Stimulated activated CD4-positive, alpha-beta T cell treated with anti-CD3 and anti-CD28 coated beads, Interleukin-4, amount 100 ng/mL, for 48 hours (primary cell): ENCODE results near the gene YIF1B.
A peak's percentile ranks its signal among the peaks of the same experiment; 100 is the strongest.
"Not testable (repeated sequence)": the region's sequence is repeated elsewhere in the genome, so short reads cannot be mapped to it uniquely, and the experiment has no call there.

Experiments used
- DNase-seq, 2 donors: peaks; one replicate each; pipeline ENCODE4 v3.0.0-alpha.2; 2020; ENCODE audit warnings: low read depth in 2 of 2

YIF1B gene

DNA sequence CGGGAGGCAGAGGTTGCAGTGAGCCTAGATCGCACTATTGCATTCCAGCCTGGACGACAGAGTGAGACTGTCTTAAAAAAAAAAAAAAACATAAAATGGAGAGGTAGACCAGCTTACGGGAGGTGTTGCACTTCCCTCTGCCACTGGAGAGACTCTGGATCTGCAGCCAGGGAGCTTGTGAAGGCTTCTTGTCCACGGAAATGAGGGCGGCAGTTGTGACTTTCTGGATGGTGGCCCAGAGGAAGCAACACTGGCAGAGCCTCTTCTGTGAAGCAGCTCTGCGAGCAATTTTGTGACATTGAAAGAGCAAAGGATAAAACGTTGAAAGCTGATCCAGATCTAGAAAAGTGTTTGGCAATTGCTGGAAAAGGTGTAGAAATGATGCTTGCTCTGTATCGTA lies 41.0 kb downstream of the YIF1B start:
- no peak for DNase-seq

GRCh38 chr19:38273499-38273898 lies 42.2 kb downstream of the YIF1B start:
- DNase-seq: no peak

DNA sequence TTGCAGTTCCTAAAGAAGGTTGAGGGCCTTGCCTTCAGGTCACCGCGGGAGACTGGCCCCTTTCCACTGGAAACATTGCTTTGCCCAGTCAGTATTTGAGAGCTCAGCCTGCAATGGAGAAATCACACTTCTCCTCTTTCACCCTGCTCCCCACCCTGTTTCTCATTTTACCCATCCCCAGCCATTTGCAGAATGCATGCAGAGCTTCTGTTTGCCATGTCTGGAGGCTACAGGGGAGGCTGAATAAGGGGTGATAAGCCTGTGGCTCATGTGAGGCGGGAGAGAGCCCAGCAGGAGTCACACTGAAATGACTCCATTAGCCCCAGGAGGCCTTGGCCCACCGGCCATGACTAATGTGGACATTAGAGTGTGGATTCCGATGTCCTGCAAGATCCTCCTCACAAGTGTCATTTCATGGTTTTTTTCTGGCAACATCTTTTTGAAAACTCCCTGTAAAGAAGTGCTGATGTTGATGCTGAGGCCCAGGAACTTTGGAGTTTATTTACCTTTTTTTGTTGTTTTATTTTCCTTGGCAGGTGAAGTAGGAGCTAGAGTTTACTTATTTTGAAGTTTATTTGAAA lies 45.1 kb downstream of the YIF1B start:
- DNase-seq: no peak

GRCh38 chr19:38268539-38268938 lies 47.2 kb downstream of the YIF1B start:
- no peak for DNase-seq

- no peak for DNase-seq
These were observed 47.8 kb downstream of the YIF1B start for GRCh38 chr19:38267761-38268483.

DNA sequence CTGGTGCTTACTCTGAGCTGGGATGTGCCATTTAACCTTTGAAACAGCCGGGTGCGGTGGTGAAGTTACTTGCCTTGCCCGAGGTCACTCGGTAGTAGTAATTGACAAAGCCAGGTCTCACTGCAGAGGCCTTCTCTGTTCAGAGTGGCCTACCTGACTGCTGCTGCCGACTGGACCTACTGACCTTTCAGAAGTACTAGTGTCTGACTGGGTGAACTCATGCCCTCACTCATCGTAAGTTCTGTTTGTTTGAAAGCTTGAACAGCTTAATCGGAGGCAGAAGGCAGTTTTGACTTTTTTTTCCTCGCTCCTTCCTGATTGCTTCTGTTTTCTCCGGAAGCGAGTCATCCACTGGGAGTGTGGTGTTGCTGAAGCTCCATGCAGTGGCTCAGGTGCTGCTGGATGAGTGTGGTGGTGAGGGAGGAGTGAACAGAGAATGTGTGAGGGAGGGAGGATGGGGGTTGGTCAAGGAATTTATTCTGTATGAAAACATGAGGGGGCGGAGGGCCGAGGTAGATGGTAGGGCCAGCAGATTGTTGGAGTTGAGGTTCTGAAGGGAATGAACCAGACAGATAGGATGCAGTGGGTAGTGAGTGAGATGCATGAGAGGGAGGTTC lies 48.7 kb downstream of the YIF1B start:
- no peak for DNase-seq

- DNase-seq: no peak
These were observed 49.8 kb downstream of the YIF1B start for GRCh38 chr19:38265921-38266429.

DNA sequence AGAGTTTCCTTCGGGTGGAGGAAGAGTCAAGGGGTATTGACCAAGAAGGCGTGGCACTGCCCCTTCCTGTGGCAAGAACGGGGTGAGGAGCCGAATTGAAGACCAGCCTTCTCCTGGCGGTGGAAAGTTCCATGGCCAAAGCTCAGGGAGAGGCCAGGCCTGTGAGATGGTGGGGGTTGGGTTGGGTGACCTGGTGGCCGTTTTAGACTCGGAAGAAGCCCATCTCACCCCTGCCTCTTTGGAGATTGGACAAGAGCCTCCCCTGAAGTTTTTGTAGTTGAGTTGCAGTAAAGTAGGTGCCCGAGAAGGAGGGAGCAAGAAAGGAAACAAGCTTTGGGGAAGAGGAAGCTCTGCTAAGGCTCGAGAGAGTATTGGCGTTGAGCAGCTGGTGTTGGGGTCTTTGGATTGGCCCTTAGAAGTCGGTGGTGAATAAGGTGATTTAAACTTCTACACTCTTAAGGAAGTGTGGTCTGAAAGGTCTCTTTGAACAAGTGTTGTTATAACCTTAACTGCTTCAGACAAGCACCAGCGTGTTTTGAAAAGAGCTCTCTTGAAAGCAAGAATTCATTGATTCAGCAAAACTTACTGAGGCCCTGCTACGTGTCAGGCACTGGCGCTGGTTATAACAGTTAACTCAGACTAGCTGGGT lies 50.4 kb downstream of the YIF1B start:
- DNase-seq: no peak

DNA sequence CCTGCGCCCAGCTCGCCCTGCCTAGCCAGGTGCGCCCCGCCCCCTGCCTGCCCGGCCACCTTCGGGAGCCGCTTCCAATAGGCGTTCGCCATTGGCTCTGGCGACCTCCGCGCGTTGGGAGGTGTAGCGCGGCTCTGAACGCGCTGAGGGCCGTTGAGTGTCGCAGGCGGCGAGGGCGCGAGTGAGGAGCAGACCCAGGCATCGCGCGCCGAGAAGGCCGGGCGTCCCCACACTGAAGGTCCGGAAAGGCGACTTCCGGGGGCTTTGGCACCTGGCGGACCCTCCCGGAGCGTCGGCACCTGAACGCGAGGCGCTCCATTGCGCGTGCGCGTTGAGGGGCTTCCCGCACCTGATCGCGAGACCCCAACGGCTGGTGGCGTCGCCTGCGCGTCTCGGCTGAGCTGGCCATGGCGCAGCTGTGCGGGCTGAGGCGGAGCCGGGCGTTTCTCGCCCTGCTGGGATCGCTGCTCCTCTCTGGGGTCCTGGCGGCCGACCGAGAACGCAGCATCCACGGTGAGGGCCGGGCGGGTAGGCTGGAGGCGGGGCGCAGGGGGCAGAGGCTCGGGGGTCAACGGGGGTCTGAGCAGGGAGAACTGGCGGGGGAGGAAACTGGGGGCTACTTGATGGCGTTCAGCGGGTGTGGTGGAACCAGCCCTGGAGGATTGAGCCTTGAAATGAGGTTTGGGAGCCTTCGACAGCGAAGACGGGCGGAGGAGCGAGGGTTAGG lies 51.1 kb downstream of the YIF1B start, which contains the start of gene SPINT2:
TSS of gene SPINT2 (plus strand) at position 88 of the 727 bp plus-strand sequence. CDS start at position 408, 320 bp downstream.
- no peak for DNase-seq

DNA sequence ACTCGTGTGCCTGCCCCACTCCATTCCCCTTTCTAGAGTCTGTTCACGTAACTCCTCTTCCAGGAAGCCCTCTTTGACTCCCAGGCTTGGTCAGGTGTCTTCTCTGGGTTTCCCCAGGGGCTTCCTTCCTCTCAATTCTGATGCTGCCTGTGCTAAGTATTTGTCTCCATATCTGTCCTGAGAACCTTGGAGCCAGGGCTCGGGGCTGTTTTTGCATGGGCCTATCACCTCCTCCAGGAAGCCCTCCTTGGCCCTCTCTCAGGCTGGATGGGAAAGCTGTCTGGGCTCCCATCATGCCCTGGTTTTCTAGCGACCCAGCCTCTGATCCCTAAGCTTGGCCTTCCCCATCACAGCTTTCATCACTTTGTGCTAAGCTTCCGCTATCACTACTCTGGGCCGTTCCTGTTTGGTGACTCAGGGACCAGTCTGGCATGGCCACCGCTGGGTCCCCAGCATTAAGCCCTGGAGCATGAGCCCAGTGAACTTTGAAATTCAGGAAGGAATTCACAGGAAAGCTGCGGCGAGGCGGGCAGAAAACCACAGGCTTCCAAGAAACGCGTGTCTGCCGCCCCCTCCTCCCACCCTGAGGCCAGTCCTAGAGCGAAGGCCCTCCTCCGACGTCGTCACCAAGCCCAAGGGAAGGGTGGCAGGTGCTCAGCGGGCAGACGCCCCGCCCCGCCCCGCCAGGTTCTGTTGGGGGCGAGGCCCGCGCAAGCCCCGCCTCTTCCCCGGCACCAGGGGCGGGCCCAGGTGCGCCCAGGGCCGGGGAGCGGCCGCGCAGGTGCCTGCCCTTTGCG lies 51.9 kb downstream of the YIF1B start:
- DNase-seq: peak; percentile 76 to 77

- no peak for DNase-seq
These were observed 53.0 kb downstream of the YIF1B start for GRCh38 chr19:38262585-38263268.

DNA sequence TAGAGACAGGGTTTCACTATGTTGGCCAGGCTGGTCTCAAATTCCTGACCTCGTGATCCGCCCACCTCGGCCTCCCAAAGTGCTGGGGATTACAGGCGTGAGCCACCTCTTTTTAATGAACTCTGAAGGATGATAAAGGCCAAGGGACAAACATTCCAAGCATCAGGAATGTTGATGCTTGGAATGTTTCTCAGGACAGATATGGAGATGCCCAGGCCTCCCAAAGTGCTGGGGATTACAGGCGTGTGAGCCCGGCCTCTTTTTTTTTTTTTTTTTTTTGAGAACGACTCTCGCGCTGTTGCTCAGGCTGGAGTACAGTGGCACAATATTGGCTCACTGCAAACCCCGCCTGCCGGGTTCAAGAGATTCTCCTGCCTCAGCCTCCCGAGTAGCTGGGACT lies 53.8 kb downstream of the YIF1B start:
- not testable (repeated sequence) for DNase-seq

DNA sequence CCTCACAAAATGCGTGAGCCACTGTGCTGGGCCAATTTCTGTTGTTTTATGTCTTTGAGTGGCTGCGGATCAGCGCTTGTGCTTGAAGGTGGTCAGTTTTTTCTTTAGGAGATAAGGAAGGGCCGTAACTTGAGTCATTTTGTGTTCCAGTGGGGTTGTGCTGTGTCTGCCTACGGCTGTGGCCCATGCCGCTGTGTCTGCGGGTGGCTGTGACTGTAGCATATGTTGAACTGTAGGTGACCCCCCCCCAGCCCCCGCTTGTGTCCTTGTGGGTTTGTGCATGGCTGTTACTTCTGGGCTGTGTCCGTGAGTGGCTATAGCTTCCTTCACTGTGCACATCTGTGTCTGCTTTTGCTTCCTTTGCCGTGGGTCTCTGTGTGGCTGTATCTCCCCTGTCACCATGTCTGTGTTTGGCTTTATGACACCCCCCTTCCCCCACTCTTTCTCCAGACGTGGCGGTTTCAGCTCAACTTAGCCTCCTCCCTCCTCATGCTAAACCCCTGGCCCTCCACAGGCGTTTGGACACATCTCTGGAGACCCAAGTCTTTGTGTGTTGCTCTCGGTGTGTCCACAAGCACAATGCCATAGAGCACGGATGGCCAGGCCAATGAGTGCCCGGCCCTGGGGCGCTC lies 60.2 kb downstream of the YIF1B start:
- no peak for DNase-seq

- no peak for DNase-seq
These were observed 62.0 kb downstream of the YIF1B start for GRCh38 chr19:38253788-38254187.
